ENCODE measurements around the gene AGAP5.
"Not testable (repeated sequence)": the region's sequence is repeated elsewhere in the genome, so short reads cannot be mapped to it uniquely, and the experiment has no call there.

GRCh38 chr10:73740501-73741254 is 42.8 kb upstream of the AGAP5 start:
- TF ChIP-seq, protein P1, sequence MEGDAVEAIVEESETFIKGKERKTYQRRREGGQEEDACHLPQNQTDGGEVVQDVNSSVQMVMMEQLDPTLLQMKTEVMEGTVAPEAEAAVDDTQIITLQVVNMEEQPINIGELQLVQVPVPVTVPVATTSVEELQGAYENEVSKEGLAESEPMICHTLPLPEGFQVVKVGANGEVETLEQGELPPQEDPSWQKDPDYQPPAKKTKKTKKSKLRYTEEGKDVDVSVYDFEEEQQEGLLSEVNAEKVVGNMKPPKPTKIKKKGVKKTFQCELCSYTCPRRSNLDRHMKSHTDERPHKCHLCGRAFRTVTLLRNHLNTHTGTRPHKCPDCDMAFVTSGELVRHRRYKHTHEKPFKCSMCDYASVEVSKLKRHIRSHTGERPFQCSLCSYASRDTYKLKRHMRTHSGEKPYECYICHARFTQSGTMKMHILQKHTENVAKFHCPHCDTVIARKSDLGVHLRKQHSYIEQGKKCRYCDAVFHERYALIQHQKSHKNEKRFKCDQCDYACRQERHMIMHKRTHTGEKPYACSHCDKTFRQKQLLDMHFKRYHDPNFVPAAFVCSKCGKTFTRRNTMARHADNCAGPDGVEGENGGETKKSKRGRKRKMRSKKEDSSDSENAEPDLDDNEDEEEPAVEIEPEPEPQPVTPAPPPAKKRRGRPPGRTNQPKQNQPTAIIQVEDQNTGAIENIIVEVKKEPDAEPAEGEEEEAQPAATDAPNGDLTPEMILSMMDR (IDR thresholded peaks at IDR 0.05): not testable (repeated sequence)
- TF ChIP-seq POLR2A (IDR thresholded peaks at IDR 0.05): not testable (repeated sequence)

Measured in upper lobe of left lung (tissue), 4 donors.